Measurements from ENCODE around the gene C2orf80.

Gene C2orf80

GRCh38 chr2:208163489-208163888 is 26.3 kb downstream of the C2orf80 start, which contains the start of gene CRYGA:
Gene CRYGA, minus strand, starts transcription at chr2:208163589. Its CDS starts 33 bp downstream, at chr2:208163556.
- ChIA-PET CTCF (interaction anchor here (2.3 kb wide), 1 partner anchor 12 kb away, joined by 9 read pairs; no protein-coding TSS in a partner anchor), POLR2A (no interaction called here)
- TF ChIP-seq PKNOX1 (IDR thresholded peaks at IDR 0.05) (no peak), FOXK2 (IDR thresholded peaks at IDR 0.05) (no peak), FOXM1 (IDR thresholded peaks at IDR 0.05; ENCODE audit: borderline replicate concordance) (no peak), LEF1 (IDR thresholded peaks at IDR 0.05; ENCODE audit: borderline replicate concordance) (no peak), SP1 (IDR thresholded peaks at IDR 0.05) (no peak), SUZ12 (IDR thresholded peaks at IDR 0.05) (no peak), ELF4 (IDR thresholded peaks at IDR 0.05) (no peak), CTBP1 (IDR thresholded peaks at IDR 0.05; ENCODE audit: borderline replicate concordance) (no peak), TARDBP (IDR thresholded peaks at IDR 0.05) (no peak), HDGF (IDR thresholded peaks at IDR 0.05; ENCODE audit: borderline replicate concordance) (no peak), NFRKB (IDR thresholded peaks at IDR 0.05) (no peak), ARNT (IDR thresholded peaks at IDR 0.05) (no peak), L3MBTL2 (conservative IDR thresholded peaks at IDR 0.05) (no peak)
- no peak for DNase-seq (ENCODE audit: extremely low spot score)

GRCh38 chr2:208156439-208156838 is 33.4 kb downstream of the C2orf80 start:
- CTCF ChIA-PET = interaction anchor here (0.8 kb wide), 1 partner anchor 19 kb away, joined by 3 read pairs; no protein-coding TSS in a partner anchor
- TF ChIP-seq SUZ12 (IDR thresholded peaks at IDR 0.05) (no peak), NFRKB (IDR thresholded peaks at IDR 0.05) (no peak), HDGF (IDR thresholded peaks at IDR 0.05; ENCODE audit: borderline replicate concordance) (no peak), ZNF384 (IDR thresholded peaks at IDR 0.05) (no peak), ELF4 (IDR thresholded peaks at IDR 0.05) (no peak), SP1 (IDR thresholded peaks at IDR 0.05) (no peak), FOXA1 (IDR thresholded peaks at IDR 0.05) (no peak), L3MBTL2 (conservative IDR thresholded peaks at IDR 0.05) (no peak), TARDBP (IDR thresholded peaks at IDR 0.05) (no peak), FOXM1 (IDR thresholded peaks at IDR 0.05; ENCODE audit: borderline replicate concordance) (no peak), FOXK2 (IDR thresholded peaks at IDR 0.05) (no peak), BHLHE40 (IDR thresholded peaks at IDR 0.05; ENCODE audit: borderline replicate concordance) (no peak)
- POLR2A ChIA-PET = no interaction called here

GRCh38 chr2:208153156-208153555 is 36.7 kb downstream of the C2orf80 start:
- POLR2A ChIA-PET = no interaction called here
- CTCF ChIA-PET = no interaction called here
- no peak for DNase-seq (ENCODE audit: extremely low spot score)
- no peak for TF ChIP-seq SUZ12 (IDR thresholded peaks at IDR 0.05)
- no peak for TF ChIP-seq NFRKB (IDR thresholded peaks at IDR 0.05)
- TF ChIP-seq FOXM1 (IDR thresholded peaks at IDR 0.05; ENCODE audit: borderline replicate concordance) = no peak
- no peak for TF ChIP-seq LEF1 (IDR thresholded peaks at IDR 0.05; ENCODE audit: borderline replicate concordance)
- no peak for TF ChIP-seq CTBP1 (IDR thresholded peaks at IDR 0.05; ENCODE audit: borderline replicate concordance)
- no peak for TF ChIP-seq HDGF (IDR thresholded peaks at IDR 0.05; ENCODE audit: borderline replicate concordance)
- TF ChIP-seq ARNT (IDR thresholded peaks at IDR 0.05) = no peak
- no peak for TF ChIP-seq L3MBTL2 (conservative IDR thresholded peaks at IDR 0.05)

More at GRCh38 chr2:208156439-208156838, 33.4 kb downstream of the C2orf80 start:
- no peak for DNase-seq (ENCODE audit: extremely low spot score)

- CTCF ChIA-PET = no interaction called here
- DNase-seq (ENCODE audit: extremely low spot score) = no peak
- POLR2A ChIA-PET = no interaction called here
- TF ChIP-seq FOXA1 (IDR thresholded peaks at IDR 0.05) (no peak), SUZ12 (IDR thresholded peaks at IDR 0.05) (no peak), PKNOX1 (IDR thresholded peaks at IDR 0.05) (no peak), ELF4 (IDR thresholded peaks at IDR 0.05) (no peak), BHLHE40 (IDR thresholded peaks at IDR 0.05; ENCODE audit: borderline replicate concordance) (no peak), ZNF384 (IDR thresholded peaks at IDR 0.05) (no peak)
Measured at GRCh38 chr2:208150956-208151355, 38.9 kb downstream of the C2orf80 start.

GRCh38 chr2:208150094-208150493 is 39.7 kb downstream of the C2orf80 start:
- CTCF ChIA-PET = no interaction called here
- DNase-seq (ENCODE audit: extremely low spot score) = no peak
- POLR2A ChIA-PET = no interaction called here
- TF ChIP-seq SP1 (IDR thresholded peaks at IDR 0.05) = no peak
- no peak for TF ChIP-seq LEF1 (IDR thresholded peaks at IDR 0.05; ENCODE audit: borderline replicate concordance)
- TF ChIP-seq ARNT (IDR thresholded peaks at IDR 0.05) = no peak
- no peak for TF ChIP-seq BHLHE40 (IDR thresholded peaks at IDR 0.05; ENCODE audit: borderline replicate concordance)
- TF ChIP-seq ZNF384 (IDR thresholded peaks at IDR 0.05) = no peak
- no peak for TF ChIP-seq L3MBTL2 (conservative IDR thresholded peaks at IDR 0.05)
- TF ChIP-seq TARDBP (IDR thresholded peaks at IDR 0.05) = no peak
- TF ChIP-seq NFRKB (IDR thresholded peaks at IDR 0.05) = no peak
- no peak for TF ChIP-seq HDGF (IDR thresholded peaks at IDR 0.05; ENCODE audit: borderline replicate concordance)
- no peak for TF ChIP-seq FOXM1 (IDR thresholded peaks at IDR 0.05; ENCODE audit: borderline replicate concordance)
- TF ChIP-seq FOXA1 (IDR thresholded peaks at IDR 0.05) = no peak
- no peak for TF ChIP-seq PKNOX1 (IDR thresholded peaks at IDR 0.05)
- no peak for TF ChIP-seq ELF4 (IDR thresholded peaks at IDR 0.05)

- TF ChIP-seq ELF4 (IDR thresholded peaks at IDR 0.05) = no peak
- no peak for TF ChIP-seq FOXK2 (IDR thresholded peaks at IDR 0.05)
- no peak for TF ChIP-seq ZNF384 (IDR thresholded peaks at IDR 0.05)
- TF ChIP-seq SUZ12 (IDR thresholded peaks at IDR 0.05) = no peak
- TF ChIP-seq BHLHE40 (IDR thresholded peaks at IDR 0.05; ENCODE audit: borderline replicate concordance) = no peak
- no peak for TF ChIP-seq TARDBP (IDR thresholded peaks at IDR 0.05)
- TF ChIP-seq L3MBTL2 (conservative IDR thresholded peaks at IDR 0.05) = no peak
- no peak for TF ChIP-seq FOXM1 (IDR thresholded peaks at IDR 0.05; ENCODE audit: borderline replicate concordance)
- no peak for TF ChIP-seq SP1 (IDR thresholded peaks at IDR 0.05)
Measured at GRCh38 chr2:208148803-208149202, 41.0 kb downstream of the C2orf80 start.

More at GRCh38 chr2:208148803-208149202, 41.0 kb downstream of the C2orf80 start:
- no peak for DNase-seq (ENCODE audit: extremely low spot score)
- ChIA-PET POLR2A (no interaction called here), CTCF (no interaction called here)

All from HEK293T (cell line).